Sigmoid colon (tissue), 7 donors: ENCODE data around the gene TMEM79. TPM values are rescaled to one million over a fixed set of nuclear protein-coding genes. Genes with fewer than 3 reads are reported as not detected.

ENCODE experiments used
- DNase-seq: peaks from one replicate; pipeline ENCODE4 v3.0.0-alpha.2; 2019
- H3K27ac ChIP-seq, 4 donors: fragments of 200-600 bp; sonication (generic); one replicate each; pipeline ENCODE4 v1.5.1; 2016 to 2019; ENCODE audit warnings: mild to moderate bottlenecking in 1 of 4
- H3K27me3 ChIP-seq, 3 donors: fragments of 200-600 bp; sonication (generic); one replicate each; pipeline ENCODE4 v1.5.1; 2019; ENCODE audit warnings: mild to moderate bottlenecking in 1 of 3
- H3K36me3 ChIP-seq, 4 donors: fragments of 200-600 bp; sonication (generic); one replicate each; pipeline ENCODE4 v1.5.1; 2016 to 2019
- H3K4me1 ChIP-seq, 4 donors: fragments of 200-600 bp; sonication (generic); one replicate each; pipeline ENCODE4 v1.5.1; 2017 to 2019
- H3K4me3 ChIP-seq, 4 donors: fragments of 200-600 bp; sonication (generic); one replicate each; pipeline ENCODE4 v1.5.1; 2017 to 2019; ENCODE audit warnings: mild to moderate bottlenecking in 2 of 4, moderate library complexity in 1 of 4
- H3K9me3 ChIP-seq, 4 donors: fragments of 200-600 bp in 3 of 4; sonication (generic) in 3 of 4; one replicate each; pipeline versions ENCODE4 v1.5.1 to v1.6.1; 2013 to 2019
- CTCF ChIP-seq, 4 experiments: fragments of 450-650 bp in 3 of 4; fragments of 200-600 bp in 1 of 4; IDR thresholded peaks; one replicate each; pipeline ENCODE4 v1.5.1; 2016 to 2019; ENCODE audit warnings: antibody characterized with exemption in 4 of 4, mild to moderate bottlenecking in 3 of 4, moderate library complexity in 2 of 4
- EP300 ChIP-seq, 4 donors: sonication (generic); formaldehyde crosslinking; IDR thresholded peaks; one replicate each; pipeline ENCODE4 v1.6.1; 2017; ENCODE audit warnings: antibody characterized with exemption in 4 of 4
- POLR2A ChIP-seq, 2 donors: fragments of 450-650 bp; IDR thresholded peaks; one replicate each; pipeline ENCODE4 v1.6.1; 2016; ENCODE audit warnings: antibody characterized with exemption in 2 of 2, mild to moderate bottlenecking in 2 of 2, moderate library complexity in 2 of 2
- POLR2AphosphoS5 ChIP-seq, 4 donors: sonication (generic); formaldehyde crosslinking; IDR thresholded peaks; one replicate each; pipeline ENCODE4 v1.6.1; 2017; ENCODE audit warnings: antibody characterized with exemption in 4 of 4
- WGBS, 2 donors: extraction: QIAGEN DNeasy Blood & Tissue Kit; methylation state at CpG; one replicate each; pipeline ENCODE4 v1.1.7; 2013; 5-methylcytosine and 5-hydroxymethylcytosine counted together
- intact Hi-C: fragments of 100-400 bp; cut with DNase I; formaldehyde crosslinking; loops from one replicate; pipeline ENCODE4 v1.15.1; 2023
- polyA plus RNA-seq, 3 donors: library from polyadenylated mRNA; stranded (reverse); fragments of 200-250 nt; gene quantifications; one replicate each; pipeline ENCODE4 v1.2.3, GENCODE V29; 2013
- total RNA-seq, 4 donors: library from RNA; depleted of rRNA; stranded (reverse); fragments of >200 nt; gene quantifications; one replicate each; pipeline ENCODE4 v1.1.0, GENCODE V29; 2016
- donor health status: healthy with polysubstance abuse.
- donor health status: Bipolar disorder and iron deficiency.
- donor health status: healthy.

The TMEM79 gene
- total and polyA plus RNA-seq, 7 donors: 0.41 to 5.6 (median 1.5) TPM

- WGBS, 2 donors: 92 to 95% methylated on average over 13 of the region's 13 CpGs
- Histone ChIP-seq H3K4me3 (no peak overlapping the region), H3K9me3 (no peaks in the 10 kb centered on the region), H3K4me1 (peaks cover 0 to 5% (median 0%) of the 10 kb centered on the region in 4 donors), H3K27ac (no peak overlapping the region), H3K36me3 (peaks cover 41 to 99% (median 70%) of the 10 kb centered on the region in 4 donors), H3K27me3 (no peaks in the 10 kb centered on the region)
- TF ChIP-seq CTCF (IDR thresholded peaks at IDR 0.05) (no peak), POLR2AphosphoS5 (IDR thresholded peaks at IDR 0.05) (no peak), EP300 (IDR thresholded peaks at IDR 0.05) (no peak), POLR2A (IDR thresholded peaks at IDR 0.05) (no peak)
- intact Hi-C loops: no loop called here
- DNase-seq: no peak
These were observed 18.1 kb upstream of the TMEM79 start for GRCh38 chr1:156266051-156266450.

GRCh38 chr1:156268336-156268735 lies 15.8 kb upstream of the TMEM79 start:
- no peak overlapping the region for H3K27ac ChIP-seq
- peaks cover 34 to 99% (median 75%) of the 10 kb centered on the region in 4 donors for H3K36me3 ChIP-seq
- no peak for TF ChIP-seq CTCF (IDR thresholded peaks at IDR 0.05)
- TF ChIP-seq POLR2AphosphoS5 (IDR thresholded peaks at IDR 0.05): no peak
- TF ChIP-seq EP300 (IDR thresholded peaks at IDR 0.05): no peak
- TF ChIP-seq POLR2A (IDR thresholded peaks at IDR 0.05): no peak
- no peaks in the 10 kb centered on the region for H3K27me3 ChIP-seq
- DNase-seq: no peak
- H3K9me3 ChIP-seq: no peaks in the 10 kb centered on the region
- no peak overlapping the region for H3K4me3 ChIP-seq
- intact Hi-C loops: no loop called here
- 92% methylated on average over 4 of the region's 4 CpGs for WGBS, 2 donors
- H3K4me1 ChIP-seq: peaks cover 0 to under 1% (median 0%) of the 10 kb centered on the region in 4 donors

GRCh38 chr1:156270314-156270713 lies 13.8 kb upstream of the TMEM79 start:
- 93 to 97% methylated on average over 3 of the region's 3 CpGs for WGBS, 2 donors
- no peak overlapping the region for H3K27ac ChIP-seq
- intact Hi-C loops: no loop called here
- no peak overlapping the region for H3K4me3 ChIP-seq
- peaks cover 39 to 100% (median 81%) of the 10 kb centered on the region in 4 donors for H3K36me3 ChIP-seq
- no peaks in the 10 kb centered on the region for H3K9me3 ChIP-seq
- no peaks in the 10 kb centered on the region for H3K4me1 ChIP-seq
- no peaks in the 10 kb centered on the region for H3K27me3 ChIP-seq
- TF ChIP-seq EP300 (IDR thresholded peaks at IDR 0.05): no peak
- TF ChIP-seq POLR2AphosphoS5 (IDR thresholded peaks at IDR 0.05): no peak
- TF ChIP-seq POLR2A (IDR thresholded peaks at IDR 0.05): no peak
- TF ChIP-seq CTCF (IDR thresholded peaks at IDR 0.05): no peak
- DNase-seq: no peak

GRCh38 chr1:156276532-156276931 lies 7.6 kb upstream of the TMEM79 start:
- H3K27ac ChIP-seq: no peak overlapping the region
- intact Hi-C loops: no loop called here
- DNase-seq: no peak
- TF ChIP-seq EP300 (IDR thresholded peaks at IDR 0.05) (no peak), CTCF (IDR thresholded peaks at IDR 0.05) (no peak), POLR2AphosphoS5 (IDR thresholded peaks at IDR 0.05) (no peak), POLR2A (IDR thresholded peaks at IDR 0.05) (no peak)
- no peak overlapping the region for H3K4me3 ChIP-seq
- no peaks in the 10 kb centered on the region for H3K27me3 ChIP-seq
- peaks cover 21 to 74% (median 53%) of the 10 kb centered on the region in 4 donors for H3K36me3 ChIP-seq
- H3K4me1 ChIP-seq: peaks cover 0 to 16% (median 8%) of the 10 kb centered on the region in 4 donors
- H3K9me3 ChIP-seq: no peaks in the 10 kb centered on the region

GRCh38 chr1:156276966-156277381 lies 7.2 kb upstream of the TMEM79 start:
- no peak for DNase-seq
- peaks cover 0 to 20% (median 13%) of the 10 kb centered on the region in 4 donors for H3K4me1 ChIP-seq
- 75 to 89% methylated on average over 6 of the region's 6 CpGs for WGBS, 2 donors
- H3K9me3 ChIP-seq: no peaks in the 10 kb centered on the region
- H3K4me3 ChIP-seq: no peak overlapping the region
- no peak for TF ChIP-seq CTCF (IDR thresholded peaks at IDR 0.05)
- no peak for TF ChIP-seq EP300 (IDR thresholded peaks at IDR 0.05)
- no peak for TF ChIP-seq POLR2A (IDR thresholded peaks at IDR 0.05)
- no peak for TF ChIP-seq POLR2AphosphoS5 (IDR thresholded peaks at IDR 0.05)
- H3K36me3 ChIP-seq: peaks cover 21 to 70% (median 49%) of the 10 kb centered on the region in 4 donors
- H3K27me3 ChIP-seq: no peaks in the 10 kb centered on the region
- H3K27ac ChIP-seq: no peak overlapping the region
- intact Hi-C loops: no loop called here
